HCT116 (cell line): ENCODE results near the gene C10orf95. TPM values are rescaled to one million over a fixed set of nuclear protein-coding genes. Genes with fewer than 3 reads are reported as not detected.

Experiments
- ATAC-seq: fragments of 200-7000 bp; cut with Tn5 transposase; 2 replicates; pipeline ENCODE4 v1.9.1; 2020; ENCODE audit warnings: mild to moderate bottlenecking, moderate library complexity
- BruUV-seq: library from RNA; stranded (reverse); fragments of 400-500 nt; replicated peaks from 2 replicates; lab custom pipeline; 2021; lab: Mats Ljungman, UMichigan
- CTCF ChIA-PET: fragments of 300-600 bp; sonication (Branson Sonifier 250); formaldehyde crosslinking; loops from one replicate; lab custom pipeline; 2021; ENCODE audit warnings: antibody characterized with exemption; lab: Charles Lee
- POLR2A ChIA-PET: fragments of 300-600, 350-600 bp; sonication (Branson Sonifier 250); formaldehyde crosslinking; loops from one replicate; lab custom pipeline; 2021; ENCODE audit warnings: antibody characterized with exemption; lab: Charles Lee
- RAD21 ChIA-PET, 2 experiments: fragments of 300-600 bp; sonication (Branson Sonifier 250); formaldehyde crosslinking; loops; one replicate each; lab custom pipeline; 2023; ENCODE audit warnings: low total read pairs in 2 of 2; ENCODE audit not compliant: uncharacterized antibody in 2 of 2, unreplicated experiment in 2 of 2, low non-redundant PET in 1 of 2; lab: Charles Lee
- DNase-seq: peaks from one replicate; pipeline ENCODE4 v3.0.0-alpha.2; 2010; ENCODE audit warnings: low read depth, low spot score
- H2AFZ ChIP-seq: fragments of 200-600 bp; shearing (Covaris generic), sonication (generic); 2 replicates; pipeline ENCODE4 v1.6.1; 2017; ENCODE audit warnings: low read depth, mixed run types, mixed read lengths, antibody characterized with exemption, low read length; ENCODE audit not compliant: poor library complexity, severe bottlenecking
- H3K27ac ChIP-seq: 2 replicates; pipeline ENCODE4 v1.5.1; 2012; ENCODE audit warnings: low read depth, low read length
- H3K27me3 ChIP-seq: fragments of 200-600 bp; sonication (generic); 2 replicates; pipeline ENCODE4 v1.6.1; 2016; ENCODE audit warnings: mixed run types, low read length, mixed read lengths; ENCODE audit not compliant: insufficient read depth
- H3K36me3 ChIP-seq, 2 experiments: fragments of 200-500 bp in 1 of 2; fragments of 200-600 bp in 1 of 2; sonication (Bioruptor generic) in 1 of 2; sonication (generic) in 1 of 2; 2 replicates each; pipeline versions ENCODE4 v1.5.1 to v1.6.1; 2014 to 2016; ENCODE audit warnings: low read length in 2 of 2, inconsistent platforms in 1 of 2, mixed read lengths in 1 of 2, mixed run types in 1 of 2; ENCODE audit not compliant: insufficient read depth in 2 of 2, control insufficient read depth in 1 of 2
- H3K4me1 ChIP-seq, 2 experiments: fragments of 200-600 bp in 1 of 2; sonication (generic) in 1 of 2; 2 replicates each; pipeline versions ENCODE4 v1.5.1 to v1.6.1; 2012 to 2017; ENCODE audit warnings: low read length in 2 of 2, inconsistent platforms in 1 of 2, mild to moderate bottlenecking in 1 of 2, mixed read lengths in 1 of 2, mixed run types in 1 of 2, moderate library complexity in 1 of 2; ENCODE audit not compliant: insufficient read depth in 2 of 2, control insufficient read depth in 1 of 2
- H3K4me2 ChIP-seq: fragments of 200-600 bp; sonication (generic); 2 replicates; pipeline ENCODE4 v1.6.1; 2017; ENCODE audit warnings: mixed run types, low read length, mixed read lengths
- H3K4me3 ChIP-seq, 2 experiments: fragments of 200-600 bp in 1 of 2; sonication (generic) in 1 of 2; replicated peaks in 1 of 2; 2 replicates each; pipeline ENCODE4 v1.5.1; 2011 to 2016; ENCODE audit warnings: low read length in 2 of 2, control low read depth in 1 of 2, low read depth in 1 of 2, mild to moderate bottlenecking in 1 of 2, mixed read lengths in 1 of 2, mixed run types in 1 of 2
- H3K79me2 ChIP-seq: fragments of 200-600 bp; sonication (generic); 2 replicates; pipeline ENCODE4 v1.6.1; 2017; ENCODE audit warnings: mild to moderate bottlenecking, mixed run types, low read length, moderate library complexity, mixed read lengths; ENCODE audit not compliant: insufficient read depth
- H3K9ac ChIP-seq: fragments of 200-600 bp; sonication (generic); 2 replicates; pipeline ENCODE4 v1.6.1; 2016; ENCODE audit warnings: low read length, mixed read lengths
- H3K9me2 ChIP-seq: fragments of 200-600 bp; sonication (generic), shearing (Covaris generic); 2 replicates; pipeline ENCODE4 v1.6.1; 2017; ENCODE audit warnings: mixed run types, mild to moderate bottlenecking, moderate library complexity; ENCODE audit not compliant: insufficient read depth
- H3K9me3 ChIP-seq, 2 experiments: fragments of 200-500 bp in 1 of 2; fragments of 200-600 bp in 1 of 2; sonication (Bioruptor generic) in 1 of 2; sonication (generic) in 1 of 2; 2 replicates each; pipeline ENCODE4 v1.6.1; 2014 to 2017; ENCODE audit warnings: low read length in 2 of 2, mixed read lengths in 2 of 2, inconsistent platforms in 1 of 2, low read depth in 1 of 2, mild to moderate bottlenecking in 1 of 2, mixed run types in 1 of 2, moderate library complexity in 1 of 2; ENCODE audit not compliant: control insufficient read depth in 1 of 2, insufficient read depth in 1 of 2
- H4K20me1 ChIP-seq: fragments of 200-600 bp; sonication (generic), shearing (Covaris generic); 2 replicates; pipeline ENCODE4 v1.6.1; 2017; ENCODE audit warnings: mixed run types, mild to moderate bottlenecking, moderate library complexity; ENCODE audit not compliant: insufficient read depth
- CEBPB ChIP-seq: IDR thresholded peaks from 2 replicates; pipeline ENCODE4 v1.6.1; 2012; ENCODE audit warnings: low read depth
- ELF1 ChIP-seq: IDR thresholded peaks from 2 replicates; pipeline ENCODE4 v1.6.1; 2012; ENCODE audit warnings: low read depth, borderline replicate concordance
- EZH2phosphoT487 ChIP-seq: fragments of 200-600 bp; IDR thresholded peaks from 2 replicates; pipeline ENCODE4 v1.6.1; 2018; ENCODE audit warnings: antibody characterized with exemption, borderline replicate concordance
- FOSL1 ChIP-seq: IDR thresholded peaks from 2 replicates; pipeline ENCODE4 v1.6.1; 2012; ENCODE audit warnings: low read depth
- JUND ChIP-seq: IDR thresholded peaks from 2 replicates; pipeline ENCODE4 v1.6.1; 2012
- POLR2A ChIP-seq: IDR thresholded peaks from 2 replicates; pipeline ENCODE4 v1.7.0; 2011; ENCODE audit warnings: borderline replicate concordance; ENCODE audit not compliant: insufficient read depth, insufficient read length; ENCODE audit errors: extremely low read depth
- POLR2AphosphoS5 ChIP-seq: IDR thresholded peaks from 2 replicates; pipeline ENCODE4 v1.6.1; 2011; ENCODE audit warnings: mild to moderate bottlenecking, low read depth, low read length, moderate library complexity
- SRF ChIP-seq: IDR thresholded peaks from 2 replicates; pipeline ENCODE4 v1.6.1; 2012; ENCODE audit warnings: low read depth
- TCF7L2 ChIP-seq: IDR thresholded peaks from 2 replicates; pipeline ENCODE4 v1.7.0; 2011; ENCODE audit warnings: borderline replicate concordance, inconsistent platforms; ENCODE audit not compliant: insufficient read depth, insufficient read length; ENCODE audit errors: extremely low read depth
- YY1 ChIP-seq: IDR thresholded peaks from 2 replicates; pipeline ENCODE4 v1.6.1; 2011; ENCODE audit warnings: low read length, low read depth, moderate library complexity, mild to moderate bottlenecking; ENCODE audit not compliant: insufficient replicate concordance; ENCODE audit errors: extremely low read depth
- ZFX ChIP-seq: fragments of 450-650 bp; IDR thresholded peaks from 2 replicates; pipeline ENCODE4 v1.6.1; 2017
- ZNF274 ChIP-seq: fragments of 200-500 bp; sonication (Bioruptor generic); IDR thresholded peaks from 2 replicates; pipeline ENCODE4 v1.6.1; 2014; ENCODE audit warnings: mild to moderate bottlenecking, low read depth, low read length, inconsistent platforms
- intact Hi-C: fragments of 100-400 bp; cut with micrococcal nuclease; formaldehyde crosslinking; loops from 2 replicates; pipeline ENCODE4 v1.10.0; 2022
- total RNA-seq: library from RNA; stranded (reverse); gene quantifications from one replicate; pipeline ENCODE4 v1.2.1, GENCODE V29; 2021; ENCODE audit not compliant: unreplicated experiment
- TF ChIP-seq, protein P1 (sequence below): IDR thresholded peaks from 2 replicates; pipeline ENCODE4 v1.6.1; 2012
- TF ChIP-seq, protein P2 (sequence below): IDR thresholded peaks from 2 replicates; pipeline ENCODE4 v1.6.1; 2011; ENCODE audit warnings: mild to moderate bottlenecking, low read length, moderate library complexity; ENCODE audit not compliant: insufficient replicate concordance; ENCODE audit errors: extremely low read depth
- TF ChIP-seq, protein P3 (sequence below): IDR thresholded peaks from 2 replicates; pipeline ENCODE4 v1.6.1; 2012; ENCODE audit warnings: low read depth
- TF ChIP-seq, protein P4 (sequence below): IDR thresholded peaks from 2 replicates; pipeline ENCODE4 v1.6.1; 2012

C10orf95 gene
- total RNA-seq, 1 experiment from 2014 or later: 2.1 TPM

DNA sequence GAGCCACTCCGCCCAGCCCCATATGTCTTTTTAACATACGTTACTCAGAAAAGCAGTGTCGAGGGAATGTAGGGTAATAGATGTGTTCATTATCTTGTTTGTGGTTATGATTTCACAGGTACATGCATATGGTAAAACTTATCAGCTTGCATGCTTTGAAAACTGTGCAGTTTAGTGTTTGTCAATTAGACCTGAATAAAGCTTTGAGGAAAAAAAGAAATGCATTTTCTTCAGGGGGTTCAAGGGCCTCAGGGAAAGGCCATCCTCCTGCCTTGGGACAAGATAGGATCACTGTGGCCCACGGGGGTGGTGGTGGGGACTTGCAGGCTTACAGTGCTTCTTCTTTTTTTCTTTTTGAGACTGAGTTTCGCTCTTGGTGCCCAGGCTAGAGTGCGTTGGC, 16.0 kb upstream of the C10orf95 start (continued):
- TF ChIP-seq POLR2A (no peak), POLR2AphosphoS5 (no peak), SRF (no peak)

DNA sequence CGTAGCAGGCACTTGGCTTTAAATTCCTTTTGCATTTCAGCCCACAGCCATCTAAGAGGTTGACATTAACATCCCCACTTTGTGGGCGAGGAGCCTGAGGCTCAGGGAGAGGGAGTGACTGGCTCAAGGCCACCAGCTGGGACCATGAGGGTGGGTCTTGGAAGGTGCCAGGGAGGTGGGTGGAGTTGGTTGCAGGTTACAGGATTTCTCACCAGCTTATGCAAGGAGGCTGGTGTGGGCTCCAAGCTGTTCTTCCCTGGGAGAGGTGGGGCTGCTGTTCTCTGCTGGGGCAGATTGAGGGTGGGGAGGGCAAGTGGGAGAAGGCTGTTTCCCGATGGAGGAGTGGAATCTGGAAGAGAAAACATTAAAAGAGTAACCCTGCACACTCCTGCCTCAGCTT, 14.1 kb upstream of the C10orf95 start:
- POLR2A ChIA-PET: interaction anchor here (0.8 kb wide), 1 partner anchor 15 kb away, joined by 4 read pairs; the partner anchor contains the start of gene C10orf95
- peaks cover 0 to 2% of the 10 kb centered on the region in 2 experiments; a peak in 1 of 4 replicates for H3K36me3 ChIP-seq
- no peaks in the 10 kb centered on the region for H3K9me3 ChIP-seq
- H4K20me1 ChIP-seq: no peaks in the 10 kb centered on the region
- H3K27me3 ChIP-seq: no peaks in the 10 kb centered on the region
- no TSS peak for BruUV-seq
- ATAC-seq (no peak), DNase-seq (no peak)
- peaks cover 35 to 49% of the 10 kb centered on the region in 2 experiments for H3K4me1 ChIP-seq
- no peak overlapping the region for H3K4me2 ChIP-seq
- no peak overlapping the region for H2AFZ ChIP-seq
- H3K4me3 ChIP-seq: no peak overlapping the region
- RAD21 ChIA-PET: no interaction called here
- CTCF ChIA-PET: interaction anchor here (1.3 kb wide), 1 partner anchor 118 kb away, joined by 6 read pairs; no protein-coding TSS in a partner anchor
- H3K79me2 ChIP-seq: peaks cover 38% of the 10 kb centered on the region; the same call in 1 of the 2 replicates
- intact Hi-C loops: no loop called here
- TF ChIP-seq SRF (no peak), ZFX (no peak), POLR2A (no peak), CEBPB (no peak), ZNF274 (no peak), FOSL1 (no peak), YY1 (no peak), ELF1 (no peak), JUND (no peak), POLR2AphosphoS5 (no peak), TCF7L2 (no peak), EZH2phosphoT487 (no peak)
- TF ChIP-seq, protein P1, sequence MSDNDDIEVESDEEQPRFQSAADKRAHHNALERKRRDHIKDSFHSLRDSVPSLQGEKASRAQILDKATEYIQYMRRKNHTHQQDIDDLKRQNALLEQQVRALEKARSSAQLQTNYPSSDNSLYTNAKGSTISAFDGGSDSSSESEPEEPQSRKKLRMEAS: no peak
- TF ChIP-seq, protein P2, sequence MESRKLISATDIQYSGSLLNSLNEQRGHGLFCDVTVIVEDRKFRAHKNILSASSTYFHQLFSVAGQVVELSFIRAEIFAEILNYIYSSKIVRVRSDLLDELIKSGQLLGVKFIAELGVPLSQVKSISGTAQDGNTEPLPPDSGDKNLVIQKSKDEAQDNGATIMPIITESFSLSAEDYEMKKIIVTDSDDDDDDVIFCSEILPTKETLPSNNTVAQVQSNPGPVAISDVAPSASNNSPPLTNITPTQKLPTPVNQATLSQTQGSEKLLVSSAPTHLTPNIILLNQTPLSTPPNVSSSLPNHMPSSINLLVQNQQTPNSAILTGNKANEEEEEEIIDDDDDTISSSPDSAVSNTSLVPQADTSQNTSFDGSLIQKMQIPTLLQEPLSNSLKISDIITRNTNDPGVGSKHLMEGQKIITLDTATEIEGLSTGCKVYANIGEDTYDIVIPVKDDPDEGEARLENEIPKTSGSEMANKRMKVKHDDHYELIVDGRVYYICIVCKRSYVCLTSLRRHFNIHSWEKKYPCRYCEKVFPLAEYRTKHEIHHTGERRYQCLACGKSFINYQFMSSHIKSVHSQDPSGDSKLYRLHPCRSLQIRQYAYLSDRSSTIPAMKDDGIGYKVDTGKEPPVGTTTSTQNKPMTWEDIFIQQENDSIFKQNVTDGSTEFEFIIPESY: no peak
- TF ChIP-seq, protein P3, sequence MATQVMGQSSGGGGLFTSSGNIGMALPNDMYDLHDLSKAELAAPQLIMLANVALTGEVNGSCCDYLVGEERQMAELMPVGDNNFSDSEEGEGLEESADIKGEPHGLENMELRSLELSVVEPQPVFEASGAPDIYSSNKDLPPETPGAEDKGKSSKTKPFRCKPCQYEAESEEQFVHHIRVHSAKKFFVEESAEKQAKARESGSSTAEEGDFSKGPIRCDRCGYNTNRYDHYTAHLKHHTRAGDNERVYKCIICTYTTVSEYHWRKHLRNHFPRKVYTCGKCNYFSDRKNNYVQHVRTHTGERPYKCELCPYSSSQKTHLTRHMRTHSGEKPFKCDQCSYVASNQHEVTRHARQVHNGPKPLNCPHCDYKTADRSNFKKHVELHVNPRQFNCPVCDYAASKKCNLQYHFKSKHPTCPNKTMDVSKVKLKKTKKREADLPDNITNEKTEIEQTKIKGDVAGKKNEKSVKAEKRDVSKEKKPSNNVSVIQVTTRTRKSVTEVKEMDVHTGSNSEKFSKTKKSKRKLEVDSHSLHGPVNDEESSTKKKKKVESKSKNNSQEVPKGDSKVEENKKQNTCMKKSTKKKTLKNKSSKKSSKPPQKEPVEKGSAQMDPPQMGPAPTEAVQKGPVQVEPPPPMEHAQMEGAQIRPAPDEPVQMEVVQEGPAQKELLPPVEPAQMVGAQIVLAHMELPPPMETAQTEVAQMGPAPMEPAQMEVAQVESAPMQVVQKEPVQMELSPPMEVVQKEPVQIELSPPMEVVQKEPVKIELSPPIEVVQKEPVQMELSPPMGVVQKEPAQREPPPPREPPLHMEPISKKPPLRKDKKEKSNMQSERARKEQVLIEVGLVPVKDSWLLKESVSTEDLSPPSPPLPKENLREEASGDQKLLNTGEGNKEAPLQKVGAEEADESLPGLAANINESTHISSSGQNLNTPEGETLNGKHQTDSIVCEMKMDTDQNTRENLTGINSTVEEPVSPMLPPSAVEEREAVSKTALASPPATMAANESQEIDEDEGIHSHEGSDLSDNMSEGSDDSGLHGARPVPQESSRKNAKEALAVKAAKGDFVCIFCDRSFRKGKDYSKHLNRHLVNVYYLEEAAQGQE: no peak
- TF ChIP-seq, protein P4, sequence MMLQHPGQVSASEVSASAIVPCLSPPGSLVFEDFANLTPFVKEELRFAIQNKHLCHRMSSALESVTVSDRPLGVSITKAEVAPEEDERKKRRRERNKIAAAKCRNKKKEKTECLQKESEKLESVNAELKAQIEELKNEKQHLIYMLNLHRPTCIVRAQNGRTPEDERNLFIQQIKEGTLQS: no peak
- no peak overlapping the region for H3K9ac ChIP-seq
- no peak overlapping the region for H3K27ac ChIP-seq
- H3K9me2 ChIP-seq: no peaks in the 10 kb centered on the region
